H9 (cell line): ENCODE data around the gene E4F1. TPM values are rescaled to one million over a fixed set of nuclear protein-coding genes. Genes with fewer than 3 reads are reported as not detected.
A peak's percentile ranks its signal among the peaks of the same experiment; 100 is the strongest.

Experiments
- DNase-seq: peaks from one replicate; pipeline ENCODE4 v3.0.0-alpha.2; 2017
- H2AFZ ChIP-seq: one replicate; pipeline ENCODE4 v1.6.1; 2013; ENCODE audit warnings: mild to moderate bottlenecking, low read length, control low read depth, moderate library complexity
- H2AK5ac ChIP-seq: 2 replicates; pipeline ENCODE4 v1.6.1; 2013; ENCODE audit warnings: low read length, control low read depth, mixed read lengths; ENCODE audit not compliant: insufficient read length
- H2BK120ac ChIP-seq: one replicate; pipeline ENCODE4 v1.6.1; 2013; ENCODE audit warnings: low read depth, mild to moderate bottlenecking, low read length, control low read depth, inconsistent platforms; ENCODE audit not compliant: poor library complexity, severe bottlenecking
- H2BK12ac ChIP-seq: 2 replicates; pipeline ENCODE4 v1.6.1; 2013; ENCODE audit warnings: low read length, control low read depth, mixed read lengths, low read depth; ENCODE audit not compliant: insufficient read length
- H2BK15ac ChIP-seq: 2 replicates; pipeline ENCODE4 v1.6.1; 2013; ENCODE audit warnings: low read depth, low read length, control low read depth
- H2BK20ac ChIP-seq: one replicate; pipeline ENCODE4 v1.6.1; 2013; ENCODE audit warnings: low read depth, mild to moderate bottlenecking, low read length, control low read depth, inconsistent platforms; ENCODE audit not compliant: poor library complexity, severe bottlenecking
- H2BK5ac ChIP-seq: 2 replicates; pipeline ENCODE4 v1.6.1; 2013; ENCODE audit warnings: low read length, control low read depth, mixed read lengths; ENCODE audit not compliant: insufficient read length
- H3K14ac ChIP-seq: 2 replicates; pipeline ENCODE4 v1.6.1; 2013; ENCODE audit warnings: low read length, control low read depth; ENCODE audit not compliant: insufficient read depth
- H3K18ac ChIP-seq: 2 replicates; pipeline ENCODE4 v1.6.1; 2013; ENCODE audit warnings: low read depth, mild to moderate bottlenecking, mixed read lengths, low read length, control low read depth; ENCODE audit not compliant: insufficient read length
- H3K23ac ChIP-seq: 2 replicates; pipeline ENCODE4 v1.6.1; 2013; ENCODE audit warnings: low read length, control low read depth, mixed read lengths, low read depth; ENCODE audit not compliant: insufficient read length
- H3K23me2 ChIP-seq: 2 replicates; pipeline ENCODE4 v1.6.1; 2013; ENCODE audit warnings: low read depth, mild to moderate bottlenecking, mixed read lengths, low read length, control low read depth; ENCODE audit not compliant: insufficient read length, poor library complexity, severe bottlenecking
- H3K27ac ChIP-seq: 2 replicates; pipeline ENCODE4 v1.5.1; 2013; ENCODE audit warnings: low read length, control low read depth, mixed read lengths, low read depth; ENCODE audit not compliant: insufficient read length
- H3K27me3 ChIP-seq: 2 replicates; pipeline ENCODE4 v1.6.1; 2013; ENCODE audit warnings: low read length, control low read depth, inconsistent platforms; ENCODE audit not compliant: insufficient read depth
- H3K4ac ChIP-seq: 2 replicates; pipeline ENCODE4 v1.6.1; 2013; ENCODE audit warnings: low read depth, mild to moderate bottlenecking, control low read depth, inconsistent platforms, low read length, moderate library complexity
- H3K4me1 ChIP-seq: 2 replicates; pipeline ENCODE4 v1.6.1; 2013; ENCODE audit warnings: low read length, control low read depth, inconsistent platforms; ENCODE audit not compliant: insufficient read depth
- H3K4me2 ChIP-seq: 2 replicates; pipeline ENCODE4 v1.6.1; 2013; ENCODE audit warnings: low read length, control low read depth, mixed read lengths; ENCODE audit not compliant: insufficient read length, insufficient read depth
- H3K56ac ChIP-seq: 2 replicates; pipeline ENCODE4 v1.6.1; 2013; ENCODE audit warnings: low read depth, mild to moderate bottlenecking, mixed read lengths, low read length, control low read depth; ENCODE audit not compliant: insufficient read length
- H3K79me1 ChIP-seq: 2 replicates; pipeline ENCODE4 v1.6.1; 2013; ENCODE audit warnings: low read depth, mild to moderate bottlenecking, moderate library complexity, low read length, control low read depth, inconsistent platforms; ENCODE audit not compliant: insufficient read depth, poor library complexity, severe bottlenecking
- H3K79me2 ChIP-seq: 2 replicates; pipeline ENCODE4 v1.6.1; 2013; ENCODE audit warnings: low read length, control low read depth, inconsistent platforms; ENCODE audit not compliant: insufficient read depth
- H3K9ac ChIP-seq: 2 replicates; pipeline ENCODE4 v1.6.1; 2013; ENCODE audit warnings: low read length, control low read depth, mixed read lengths; ENCODE audit not compliant: insufficient read length; ENCODE audit errors: extremely low read depth
- H3K9me3 ChIP-seq: one replicate; pipeline ENCODE4 v1.6.1; 2013; ENCODE audit warnings: low read depth, low read length, inconsistent platforms; ENCODE audit not compliant: control insufficient read depth
- H3T11ph ChIP-seq: one replicate; pipeline ENCODE4 v1.6.1; 2013; ENCODE audit warnings: mild to moderate bottlenecking, low read length, control low read depth, inconsistent platforms
- H4K20me1 ChIP-seq: one replicate; pipeline ENCODE4 v1.6.1; 2013; ENCODE audit not compliant: control insufficient read depth, insufficient read length, insufficient read depth
- H4K5ac ChIP-seq: 2 replicates; pipeline ENCODE4 v1.6.1; 2013; ENCODE audit warnings: low read depth, mild to moderate bottlenecking, mixed read lengths, low read length, control low read depth; ENCODE audit not compliant: insufficient read length
- H4K8ac ChIP-seq: replicated peaks from 2 replicates; pipeline ENCODE4 v1.6.1; 2013; ENCODE audit warnings: low read length, control low read depth, mixed read lengths, low read depth; ENCODE audit not compliant: insufficient read length
- H4K91ac ChIP-seq: 2 replicates; pipeline ENCODE4 v1.6.1; 2013; ENCODE audit warnings: low read depth, mild to moderate bottlenecking, moderate library complexity, mixed read lengths, low read length, control low read depth; ENCODE audit not compliant: insufficient read length
- H3K27ac Mint-ChIP-seq, 3 experiments: 2 replicates in 2 of 3; 3 replicates in 1 of 3; pipeline ENCODE4 v1.8.0; 2020 to 2021; ENCODE audit warnings: mixed read lengths in 3 of 3, mild to moderate bottlenecking in 1 of 3, moderate library complexity in 1 of 3
- H3K27me3 Mint-ChIP-seq: 2 replicates; pipeline ENCODE4 v1.8.0; 2021; ENCODE audit warnings: low read depth, mild to moderate bottlenecking, moderate library complexity, mixed read lengths
- H3K36me3 Mint-ChIP-seq, 3 experiments: 2 replicates in 2 of 3; 3 replicates in 1 of 3; pipeline ENCODE4 v1.8.0; 2020 to 2021; ENCODE audit warnings: low read depth in 3 of 3, mixed read lengths in 3 of 3; ENCODE audit not compliant: insufficient read depth in 1 of 3
- H3K4me1 Mint-ChIP-seq, 2 experiments: 2 replicates each; pipeline ENCODE4 v1.8.0; 2020; ENCODE audit warnings: mixed read lengths in 2 of 2
- H3K4me3 Mint-ChIP-seq, 2 experiments: 2 replicates in 1 of 2; 3 replicates in 1 of 2; pipeline ENCODE4 v1.8.0; 2020 to 2021; ENCODE audit warnings: mild to moderate bottlenecking in 2 of 2, mixed read lengths in 2 of 2, moderate library complexity in 1 of 2
- H3K9me3 Mint-ChIP-seq, 2 experiments: 2 replicates in 1 of 2; 3 replicates in 1 of 2; pipeline ENCODE4 v1.8.0; 2020; ENCODE audit warnings: mild to moderate bottlenecking in 2 of 2, mixed read lengths in 2 of 2, moderate library complexity in 1 of 2
- WGBS: extraction: QIAGEN DNeasy Blood & Tissue Kit; methylation state at CpG from one replicate; pipeline ENCODE4 v1.1.7; 2013; ENCODE audit warnings: missing lambda C conversion rate, low lambda C conversion rate, mixed read lengths; ENCODE audit not compliant: insufficient read length; ENCODE audit errors: extremely low coverage; 5-methylcytosine and 5-hydroxymethylcytosine counted together
- total RNA-seq: library from RNA; stranded (reverse); gene quantifications from 2 replicates; pipeline ENCODE4 v1.2.1, GENCODE V29; 2021
- TF ChIP-seq, protein P1 (sequence below): fragments of 200-600 bp; sonication (generic); conservative IDR thresholded peaks from 3 replicates; pipeline ENCODE4 v1.8.0; 2021; ENCODE audit warnings: antibody characterized with exemption, mild to moderate bottlenecking

Gene E4F1
- total RNA-seq, 1 experiment from 2014 or later: 35.9 TPM

DNA sequence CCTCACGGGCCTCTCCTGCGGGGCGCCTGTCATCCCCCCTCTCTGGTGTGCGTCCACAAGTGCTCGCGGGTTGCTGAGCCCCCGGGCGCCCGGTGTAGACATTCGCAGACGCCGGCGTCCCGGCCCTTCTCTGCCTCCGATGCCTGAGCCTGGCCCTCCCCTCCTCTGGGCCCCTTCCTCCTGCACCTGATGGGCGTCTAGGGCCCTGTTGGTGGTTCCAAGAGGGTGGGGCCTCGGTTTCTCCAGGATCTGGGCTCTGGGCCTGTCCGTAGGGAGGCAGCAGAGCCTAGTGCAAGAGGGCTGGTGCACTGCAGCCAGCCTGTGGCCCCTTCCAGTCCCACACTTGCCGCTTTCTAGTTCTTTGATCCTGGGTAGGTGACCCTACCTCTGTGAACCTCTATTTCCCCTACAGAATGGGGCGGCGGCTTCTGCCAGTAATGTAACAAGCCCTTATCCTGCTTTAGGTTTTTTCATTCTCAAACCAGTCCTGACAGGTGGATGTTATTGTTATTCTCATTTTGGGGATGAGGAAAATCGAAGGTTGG, 623 bp downstream of the E4F1 start:
- H2AK5ac ChIP-seq: no peak overlapping the region
- no peak overlapping the region for H3K23ac ChIP-seq
- H3K56ac ChIP-seq: no peak overlapping the region
- H3K4me3 Mint-ChIP-seq: peak overlapping the region; percentile 80 to 84
- H3T11ph ChIP-seq: no peak overlapping the region
- H3K4ac ChIP-seq: no peak overlapping the region
- peak overlapping the region; percentile 60 for H3K9ac ChIP-seq
- H3K9me3 Mint-ChIP-seq: no peaks in the 10 kb centered on the region
- peaks cover 3% of the 10 kb centered on the region in 2 experiments; a peak in 2 of 4 replicates for H3K4me1 Mint-ChIP-seq
- peaks cover 5% of the 10 kb centered on the region; the same call in 1 of the 2 replicates for H3K79me2 ChIP-seq
- H3K27me3 ChIP-seq: no peaks in the 10 kb centered on the region; the same call in 1 of the 2 replicates
- H2AFZ ChIP-seq: no peak overlapping the region
- peaks cover 0 to 3% (median 0%) of the 10 kb centered on the region in 3 experiments; a peak in 3 of 7 replicates for H3K36me3 Mint-ChIP-seq
- no peaks in the 10 kb centered on the region for H4K20me1 ChIP-seq
- H3K4me1 ChIP-seq: no peaks in the 10 kb centered on the region
- H4K5ac ChIP-seq: no peak overlapping the region
- H2BK20ac ChIP-seq: no peak overlapping the region
- H2BK15ac ChIP-seq: no peak overlapping the region
- no peak for DNase-seq
- TF ChIP-seq, protein P1, sequence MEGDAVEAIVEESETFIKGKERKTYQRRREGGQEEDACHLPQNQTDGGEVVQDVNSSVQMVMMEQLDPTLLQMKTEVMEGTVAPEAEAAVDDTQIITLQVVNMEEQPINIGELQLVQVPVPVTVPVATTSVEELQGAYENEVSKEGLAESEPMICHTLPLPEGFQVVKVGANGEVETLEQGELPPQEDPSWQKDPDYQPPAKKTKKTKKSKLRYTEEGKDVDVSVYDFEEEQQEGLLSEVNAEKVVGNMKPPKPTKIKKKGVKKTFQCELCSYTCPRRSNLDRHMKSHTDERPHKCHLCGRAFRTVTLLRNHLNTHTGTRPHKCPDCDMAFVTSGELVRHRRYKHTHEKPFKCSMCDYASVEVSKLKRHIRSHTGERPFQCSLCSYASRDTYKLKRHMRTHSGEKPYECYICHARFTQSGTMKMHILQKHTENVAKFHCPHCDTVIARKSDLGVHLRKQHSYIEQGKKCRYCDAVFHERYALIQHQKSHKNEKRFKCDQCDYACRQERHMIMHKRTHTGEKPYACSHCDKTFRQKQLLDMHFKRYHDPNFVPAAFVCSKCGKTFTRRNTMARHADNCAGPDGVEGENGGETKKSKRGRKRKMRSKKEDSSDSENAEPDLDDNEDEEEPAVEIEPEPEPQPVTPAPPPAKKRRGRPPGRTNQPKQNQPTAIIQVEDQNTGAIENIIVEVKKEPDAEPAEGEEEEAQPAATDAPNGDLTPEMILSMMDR: no peak
- no peak overlapping the region for H4K91ac ChIP-seq
- no peak overlapping the region for H2BK5ac ChIP-seq
- no peak overlapping the region for H3K27ac ChIP-seq
- H3K23me2 ChIP-seq: no peaks in the 10 kb centered on the region
- no peak overlapping the region for H3K18ac ChIP-seq
- no peaks in the 10 kb centered on the region for H3K27me3 Mint-ChIP-seq
- H4K8ac ChIP-seq: no peak overlapping the region
- H3K14ac ChIP-seq: no peak overlapping the region; the same call in 1 of the 2 replicates
- no CpG with 5 or more reads among the region's 22 CpGs for WGBS
- no peaks in the 10 kb centered on the region for H3K79me1 ChIP-seq
- H3K4me2 ChIP-seq: peak overlapping the region; percentile 56
- no peak overlapping the region for H2BK12ac ChIP-seq
- peak overlapping the region in 2 of 3 experiments; percentile 55 to 75; a peak in 3 of 7 replicates for H3K27ac Mint-ChIP-seq
- no peaks in the 10 kb centered on the region for H3K9me3 ChIP-seq
- H2BK120ac ChIP-seq: no peak overlapping the region
